B cell (primary cell): ENCODE data around the gene ARHGAP12.

Source experiments
- EZH2 ChIP-seq: IDR thresholded peaks from 2 replicates; pipeline ENCODE4 v1.6.1; 2012; ENCODE audit warnings: borderline replicate concordance, low read depth, mild to moderate bottlenecking, moderate library complexity, low read length; ENCODE audit not compliant: insufficient read depth, poor library complexity, severe bottlenecking
- TF ChIP-seq, protein P1 (sequence below): fragments of 200-600 bp; IDR thresholded peaks from one replicate; pipeline ENCODE4 v1.8.0; 2022; ENCODE audit warnings: antibody characterized with exemption, mild to moderate bottlenecking

DNA sequence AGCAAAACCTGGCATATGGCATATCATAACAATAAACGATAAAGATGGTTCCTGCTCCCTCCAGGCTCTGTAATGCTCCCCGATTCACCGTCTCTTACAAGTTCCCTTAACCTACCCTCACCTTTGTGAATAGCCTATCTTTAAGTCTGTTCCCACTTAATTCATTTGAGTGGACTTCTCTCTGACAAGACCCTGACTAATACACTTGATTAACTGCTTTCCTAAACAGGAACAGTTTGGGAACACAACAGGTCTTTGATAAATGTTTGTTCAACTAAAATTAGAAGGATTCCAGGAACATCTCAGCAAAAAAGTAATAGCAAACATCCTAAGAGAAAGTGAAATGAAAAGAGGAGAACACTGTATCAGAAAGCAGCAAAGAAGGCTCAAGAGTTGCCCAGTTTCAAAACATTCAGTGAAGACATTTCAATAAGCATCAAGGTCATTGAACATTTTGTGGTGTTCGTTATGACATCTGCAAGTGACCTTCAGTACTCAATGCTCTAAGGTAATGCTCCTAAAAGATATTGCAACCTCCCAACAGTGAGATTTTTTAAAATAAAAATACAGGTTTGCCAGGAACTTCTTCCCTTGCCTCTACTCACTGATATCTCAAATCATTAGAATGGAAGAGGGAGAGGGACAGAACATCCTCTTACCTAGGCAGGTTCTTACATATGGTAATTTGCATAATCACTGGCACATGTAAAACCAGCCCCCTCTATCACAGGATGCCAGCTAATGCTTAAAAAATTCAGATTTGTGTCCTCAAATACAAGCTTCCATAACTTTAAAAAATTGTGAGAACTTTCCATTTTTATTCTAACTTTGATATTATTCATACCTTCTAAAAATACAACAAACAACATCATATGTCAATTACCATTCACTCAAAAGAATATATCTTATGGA lies 11.4 kb upstream of the ARHGAP12 start:
- TF ChIP-seq, protein P1, sequence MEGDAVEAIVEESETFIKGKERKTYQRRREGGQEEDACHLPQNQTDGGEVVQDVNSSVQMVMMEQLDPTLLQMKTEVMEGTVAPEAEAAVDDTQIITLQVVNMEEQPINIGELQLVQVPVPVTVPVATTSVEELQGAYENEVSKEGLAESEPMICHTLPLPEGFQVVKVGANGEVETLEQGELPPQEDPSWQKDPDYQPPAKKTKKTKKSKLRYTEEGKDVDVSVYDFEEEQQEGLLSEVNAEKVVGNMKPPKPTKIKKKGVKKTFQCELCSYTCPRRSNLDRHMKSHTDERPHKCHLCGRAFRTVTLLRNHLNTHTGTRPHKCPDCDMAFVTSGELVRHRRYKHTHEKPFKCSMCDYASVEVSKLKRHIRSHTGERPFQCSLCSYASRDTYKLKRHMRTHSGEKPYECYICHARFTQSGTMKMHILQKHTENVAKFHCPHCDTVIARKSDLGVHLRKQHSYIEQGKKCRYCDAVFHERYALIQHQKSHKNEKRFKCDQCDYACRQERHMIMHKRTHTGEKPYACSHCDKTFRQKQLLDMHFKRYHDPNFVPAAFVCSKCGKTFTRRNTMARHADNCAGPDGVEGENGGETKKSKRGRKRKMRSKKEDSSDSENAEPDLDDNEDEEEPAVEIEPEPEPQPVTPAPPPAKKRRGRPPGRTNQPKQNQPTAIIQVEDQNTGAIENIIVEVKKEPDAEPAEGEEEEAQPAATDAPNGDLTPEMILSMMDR = no peak
- TF ChIP-seq EZH2 = no peak
